ENCODE measurements around the gene PHLDB3.

Gene PHLDB3

DNA sequence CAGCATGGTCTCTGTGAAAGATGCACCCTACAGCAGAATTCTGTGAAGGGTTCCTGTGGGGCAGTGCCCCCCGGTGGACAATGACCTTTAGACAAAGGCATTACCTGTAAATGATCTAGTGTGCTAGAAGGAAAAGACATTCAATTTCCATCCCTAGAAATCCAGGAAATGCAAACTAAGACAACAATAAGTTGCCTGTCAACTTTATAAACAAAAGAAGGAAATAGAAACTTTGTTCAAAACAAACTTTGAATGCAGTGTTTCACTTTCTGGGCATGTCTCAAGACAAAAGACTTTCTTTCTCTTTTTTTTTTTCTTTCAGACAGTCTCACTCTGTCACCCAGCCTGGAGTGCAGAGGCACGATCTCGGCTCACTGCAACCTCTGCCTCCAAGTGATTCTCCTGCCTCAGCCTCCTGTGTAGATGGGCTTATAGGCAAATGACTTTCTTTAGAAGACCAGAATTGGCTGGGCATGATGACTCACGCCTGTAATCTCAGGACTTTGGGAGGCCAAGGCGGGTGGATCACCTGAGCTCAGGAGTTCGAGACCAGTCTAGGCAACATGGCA, 74.3 kb downstream of the PHLDB3 start:
- peak; percentile 8 for DNase-seq (ENCODE audit: low read depth)
- TF ChIP-seq, protein P1, sequence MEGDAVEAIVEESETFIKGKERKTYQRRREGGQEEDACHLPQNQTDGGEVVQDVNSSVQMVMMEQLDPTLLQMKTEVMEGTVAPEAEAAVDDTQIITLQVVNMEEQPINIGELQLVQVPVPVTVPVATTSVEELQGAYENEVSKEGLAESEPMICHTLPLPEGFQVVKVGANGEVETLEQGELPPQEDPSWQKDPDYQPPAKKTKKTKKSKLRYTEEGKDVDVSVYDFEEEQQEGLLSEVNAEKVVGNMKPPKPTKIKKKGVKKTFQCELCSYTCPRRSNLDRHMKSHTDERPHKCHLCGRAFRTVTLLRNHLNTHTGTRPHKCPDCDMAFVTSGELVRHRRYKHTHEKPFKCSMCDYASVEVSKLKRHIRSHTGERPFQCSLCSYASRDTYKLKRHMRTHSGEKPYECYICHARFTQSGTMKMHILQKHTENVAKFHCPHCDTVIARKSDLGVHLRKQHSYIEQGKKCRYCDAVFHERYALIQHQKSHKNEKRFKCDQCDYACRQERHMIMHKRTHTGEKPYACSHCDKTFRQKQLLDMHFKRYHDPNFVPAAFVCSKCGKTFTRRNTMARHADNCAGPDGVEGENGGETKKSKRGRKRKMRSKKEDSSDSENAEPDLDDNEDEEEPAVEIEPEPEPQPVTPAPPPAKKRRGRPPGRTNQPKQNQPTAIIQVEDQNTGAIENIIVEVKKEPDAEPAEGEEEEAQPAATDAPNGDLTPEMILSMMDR (IDR thresholded peaks at IDR 0.05; ENCODE audit: low read depth, low read length, missing control alignments), result peak; percentile 11

DNA sequence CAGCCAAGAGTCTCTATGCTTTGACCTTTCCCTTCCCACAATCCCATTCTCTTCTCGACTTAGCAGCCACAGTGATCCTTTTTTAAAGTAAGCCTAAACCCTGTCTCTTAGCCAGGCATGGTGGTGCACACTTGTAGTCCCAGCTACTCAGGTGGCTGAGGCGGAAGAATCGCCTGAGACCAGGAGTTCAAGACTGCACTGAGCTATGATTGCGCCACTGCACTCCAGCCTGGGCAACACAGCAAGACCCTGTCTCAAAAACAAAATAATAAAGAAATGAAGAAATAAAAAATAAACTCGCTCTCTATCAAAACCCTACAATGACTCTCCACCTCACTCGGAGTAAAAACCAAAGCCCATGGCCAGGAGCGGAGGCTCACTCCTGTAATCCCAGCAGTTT, 75.2 kb downstream of the PHLDB3 start:
- H3K4me3 ChIP-seq (ENCODE audit: low read depth, low read length), result no peak overlapping the region
- TF ChIP-seq, protein P1 (IDR thresholded peaks at IDR 0.05; ENCODE audit: low read depth, low read length, missing control alignments), result no peak
- no peak for DNase-seq (ENCODE audit: low read depth)

More for the DNA sequence above, 74.3 kb downstream of the PHLDB3 start:
- H3K4me3 ChIP-seq (ENCODE audit: low read depth, low read length), result no peak overlapping the region

DNA sequence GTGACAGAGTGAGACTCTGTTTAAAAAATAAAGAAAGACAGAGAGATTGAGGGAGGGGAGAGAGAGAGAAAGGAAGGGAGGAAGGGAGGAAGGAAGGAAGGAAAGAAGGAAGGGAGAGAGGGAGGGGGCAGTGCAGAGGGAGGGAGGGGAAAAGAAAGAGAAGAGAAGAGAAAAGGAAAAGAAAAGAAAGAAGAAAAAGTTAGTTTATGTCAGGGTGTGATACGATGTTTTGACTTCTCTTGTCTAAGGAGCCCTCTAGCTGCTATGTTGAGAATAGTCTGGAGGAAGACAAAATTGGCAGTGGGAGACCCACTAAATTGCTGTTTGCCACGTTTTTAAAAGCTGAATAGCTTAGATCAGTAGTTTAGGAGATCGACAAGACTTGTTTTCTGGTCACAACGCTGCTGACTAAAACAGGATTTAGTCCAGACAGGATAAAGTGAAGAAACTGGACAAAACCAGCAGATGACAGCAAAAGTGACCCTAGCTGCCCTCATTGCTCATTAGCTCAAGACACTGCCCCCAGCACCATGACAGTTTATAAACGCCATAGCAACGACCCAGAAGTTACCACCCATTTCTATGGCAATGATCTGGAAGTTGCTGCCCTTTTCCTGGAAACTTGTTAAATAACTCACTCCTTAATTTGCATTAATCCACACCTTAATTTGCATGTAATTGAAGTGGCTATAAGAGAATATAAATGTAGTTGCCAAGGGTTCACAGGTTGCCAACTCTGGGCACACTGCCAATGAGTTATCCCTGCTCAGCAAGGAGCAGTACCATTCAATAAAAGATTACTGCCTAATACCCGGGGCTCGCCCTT, 78.8 kb downstream of the PHLDB3 start:
- no peak for DNase-seq (ENCODE audit: low read depth)
- H3K4me3 ChIP-seq (ENCODE audit: low read depth, low read length), result no peak overlapping the region
- TF ChIP-seq, protein P1 (IDR thresholded peaks at IDR 0.05; ENCODE audit: low read depth, low read length, missing control alignments), result peak; percentile 56

Data from GM12864 (cell line).